Glutamatergic neuron (in vitro differentiated cells): ENCODE measurements around the gene FZR1. TPM values are rescaled to one million over a fixed set of nuclear protein-coding genes. Genes with fewer than 3 reads are reported as not detected.

Source experiments
- DNase-seq: peaks from one replicate; pipeline ENCODE4 v3.0.0; 2022
- H3K27ac Mint-ChIP-seq: one replicate; pipeline ENCODE4 v1.8.0; 2020; ENCODE audit warnings: mild to moderate bottlenecking, mixed read lengths, inconsistent platforms; ENCODE audit not compliant: unreplicated experiment
- H3K27me3 Mint-ChIP-seq: one replicate; pipeline ENCODE4 v1.8.0; 2020; ENCODE audit warnings: mild to moderate bottlenecking, moderate library complexity, mixed read lengths, inconsistent platforms; ENCODE audit not compliant: unreplicated experiment
- H3K36me3 Mint-ChIP-seq: one replicate; pipeline ENCODE4 v1.8.0; 2020; ENCODE audit warnings: mild to moderate bottlenecking, mixed read lengths, inconsistent platforms; ENCODE audit not compliant: unreplicated experiment
- H3K4me1 Mint-ChIP-seq: one replicate; pipeline ENCODE4 v1.8.0; 2020; ENCODE audit warnings: mild to moderate bottlenecking, low read depth, mixed read lengths, inconsistent platforms; ENCODE audit not compliant: unreplicated experiment
- H3K4me3 Mint-ChIP-seq: one replicate; pipeline ENCODE4 v1.8.0; 2020; ENCODE audit warnings: mild to moderate bottlenecking, mixed read lengths, inconsistent platforms; ENCODE audit not compliant: unreplicated experiment
- H3K9me3 Mint-ChIP-seq: one replicate; pipeline ENCODE4 v1.8.0; 2020; ENCODE audit warnings: mild to moderate bottlenecking, moderate library complexity, mixed read lengths, inconsistent platforms; ENCODE audit not compliant: unreplicated experiment
- CTCF ChIP-seq: fragments of 200-600 bp; sonication (generic); IDR thresholded peaks from one replicate; pipeline ENCODE4 v1.5.0; 2021; ENCODE audit not compliant: partially characterized antibody, unreplicated experiment
- total RNA-seq: library from RNA; stranded (reverse); fragmentation: NEBNext Ultra II Directional; extraction: Animal tissue kit (Norgen Biotek cat#: 25700); gene quantifications from one replicate; pipeline ENCODE4 v1.2.1, GENCODE V29; 2021; ENCODE audit not compliant: unreplicated experiment

The FZR1 gene
- total RNA-seq, 1 donor from 2014 or later: 51.3 TPM

GRCh38 chr19:3464587-3465235 is 41.4 kb upstream of the FZR1 start:
- H3K36me3 Mint-ChIP-seq: no peaks in the 10 kb centered on the region
- H3K27ac Mint-ChIP-seq: no peak overlapping the region
- no peak overlapping the region for H3K4me3 Mint-ChIP-seq
- no peak for TF ChIP-seq CTCF
- DNase-seq: no peak
- H3K4me1 Mint-ChIP-seq: peaks cover 3% of the 10 kb centered on the region
- H3K27me3 Mint-ChIP-seq: peaks cover 24% of the 10 kb centered on the region
- peaks cover 5% of the 10 kb centered on the region for H3K9me3 Mint-ChIP-seq

- no peak overlapping the region for H3K27ac Mint-ChIP-seq
- TF ChIP-seq CTCF: no peak
- H3K4me3 Mint-ChIP-seq: no peak overlapping the region
- H3K4me1 Mint-ChIP-seq: peaks cover 3% of the 10 kb centered on the region
- DNase-seq: no peak
- peaks cover 28% of the 10 kb centered on the region for H3K27me3 Mint-ChIP-seq
- H3K36me3 Mint-ChIP-seq: no peaks in the 10 kb centered on the region
- peaks cover 3% of the 10 kb centered on the region for H3K9me3 Mint-ChIP-seq
Measured at GRCh38 chr19:3465552-3465951, 40.6 kb upstream of the FZR1 start.

DNA sequence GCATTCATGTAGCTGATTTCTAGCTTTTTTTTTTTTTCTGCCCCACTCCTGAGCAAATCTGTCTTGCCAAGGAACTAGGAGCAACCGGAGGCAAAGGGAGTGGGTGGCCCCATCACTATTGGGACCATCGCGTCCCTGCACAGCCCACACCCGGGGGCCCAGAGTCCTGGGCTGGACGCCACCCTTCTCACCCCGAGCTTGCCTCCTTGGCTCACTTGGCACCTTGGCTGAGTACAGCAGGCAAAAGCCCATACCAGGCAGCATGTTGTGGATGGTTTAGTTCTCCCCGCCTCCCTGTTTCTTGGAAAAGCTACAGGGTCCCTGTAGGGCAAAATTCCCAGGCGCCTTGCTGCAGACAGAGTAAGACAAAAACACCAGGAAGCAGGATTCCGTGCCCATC is 39.5 kb upstream of the FZR1 start:
- Mint-ChIP-seq H3K4me3 (no peak overlapping the region), H3K4me1 (peaks cover 3% of the 10 kb centered on the region), H3K36me3 (no peaks in the 10 kb centered on the region), H3K27ac (no peak overlapping the region), H3K9me3 (peaks cover 3% of the 10 kb centered on the region), H3K27me3 (peaks cover 29% of the 10 kb centered on the region)
- DNase-seq: no peak
- TF ChIP-seq CTCF: no peak

GRCh38 chr19:3467437-3468198 is 38.5 kb upstream of the FZR1 start:
- no peaks in the 10 kb centered on the region for H3K36me3 Mint-ChIP-seq
- no peak overlapping the region for H3K27ac Mint-ChIP-seq
- TF ChIP-seq CTCF: no peak
- H3K4me3 Mint-ChIP-seq: no peak overlapping the region
- DNase-seq: no peak
- H3K4me1 Mint-ChIP-seq: peaks cover 2% of the 10 kb centered on the region
- H3K27me3 Mint-ChIP-seq: peaks cover 29% of the 10 kb centered on the region
- peaks cover 3% of the 10 kb centered on the region for H3K9me3 Mint-ChIP-seq

DNA sequence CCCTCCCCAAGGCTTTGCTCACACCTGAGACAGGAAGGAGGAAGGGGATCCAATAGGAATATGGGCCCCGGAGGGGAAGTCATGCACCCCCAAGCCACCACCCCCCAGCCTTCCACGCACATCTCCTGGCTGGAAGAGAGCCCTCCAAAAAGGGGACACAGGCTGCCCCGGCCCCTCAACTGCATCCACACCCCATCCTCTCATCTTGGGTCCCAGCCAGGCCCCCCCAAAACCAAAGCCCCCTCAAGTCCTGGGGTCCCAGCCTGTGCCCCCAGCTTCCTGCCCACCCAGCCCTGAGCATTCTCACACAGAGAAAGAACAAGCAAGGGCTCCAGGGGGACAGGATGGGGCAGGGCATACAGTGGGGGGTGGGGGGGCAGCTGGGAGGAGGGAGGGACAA is 37.9 kb upstream of the FZR1 start:
- H3K27ac Mint-ChIP-seq: no peak overlapping the region
- no peak for DNase-seq
- peaks cover 3% of the 10 kb centered on the region for H3K9me3 Mint-ChIP-seq
- no peaks in the 10 kb centered on the region for H3K36me3 Mint-ChIP-seq
- no peak for TF ChIP-seq CTCF
- no peaks in the 10 kb centered on the region for H3K4me1 Mint-ChIP-seq
- peaks cover 26% of the 10 kb centered on the region for H3K27me3 Mint-ChIP-seq
- no peak overlapping the region for H3K4me3 Mint-ChIP-seq
